Panc1 (cell line): Measurements from ENCODE around the gene CARMIL1. TPM values are rescaled to one million over a fixed set of nuclear protein-coding genes. Genes with fewer than 3 reads are reported as not detected.

Experiments used
- ATAC-seq: fragments of 200-7000 bp; cut with Tn5 transposase; 2 replicates; pipeline ENCODE4 v1.9.1; 2020; ENCODE audit warnings: mild to moderate bottlenecking, moderate library complexity
- BruUV-seq: library from RNA; stranded (reverse); fragments of 400-500 nt; replicated peaks from 2 replicates; lab custom pipeline; 2021; lab: Mats Ljungman, UMichigan
- CTCF ChIA-PET: fragments of 300-600 bp; sonication (Branson Sonifier 250); formaldehyde crosslinking; loops from one replicate; lab custom pipeline; 2022; ENCODE audit warnings: antibody characterized with exemption; lab: Charles Lee
- POLR2A ChIA-PET: fragments of 300-600 bp; sonication (Branson Sonifier 250); formaldehyde crosslinking; loops from one replicate; lab custom pipeline; 2022; ENCODE audit warnings: antibody characterized with exemption; lab: Charles Lee
- DNase-seq: peaks from one replicate; pipeline ENCODE4 v3.0.0-alpha.2; 2010; ENCODE audit warnings: low read depth, low spot score
- H3K27ac ChIP-seq: 2 replicates; pipeline ENCODE4 v1.5.1; 2011; ENCODE audit warnings: mild to moderate bottlenecking, low read length, inconsistent platforms
- H3K27me3 ChIP-seq: fragments of 200-500 bp; sonication (Bioruptor generic); 2 replicates; pipeline ENCODE4 v1.6.0; 2014; ENCODE audit warnings: low read length, inconsistent platforms; ENCODE audit not compliant: control insufficient read depth, insufficient read depth
- H3K36me3 ChIP-seq: fragments of 200-500 bp; sonication (Bioruptor generic); 2 replicates; pipeline ENCODE4 v1.5.1; 2014; ENCODE audit warnings: inconsistent platforms, mild to moderate bottlenecking, low read length, moderate library complexity; ENCODE audit not compliant: control insufficient read depth, insufficient read depth
- H3K4me1 ChIP-seq: 2 replicates; pipeline ENCODE4 v1.5.1; 2011; ENCODE audit warnings: inconsistent platforms, mild to moderate bottlenecking, low read length, moderate library complexity; ENCODE audit not compliant: control insufficient read depth, insufficient read depth
- H3K4me3 ChIP-seq, 2 experiments: 2 replicates each; pipeline ENCODE4 v1.5.1; 2011 to 2012; ENCODE audit warnings: low read depth in 2 of 2, low read length in 2 of 2, mild to moderate bottlenecking in 2 of 2, inconsistent platforms in 1 of 2, moderate library complexity in 1 of 2
- H3K9me3 ChIP-seq: fragments of 200-500 bp; sonication (Bioruptor generic); 2 replicates; pipeline ENCODE4 v1.5.1; 2014; ENCODE audit warnings: low read depth, mild to moderate bottlenecking, inconsistent platforms, low read length, moderate library complexity; ENCODE audit not compliant: control insufficient read depth, insufficient read depth
- POLR2AphosphoS5 ChIP-seq: IDR thresholded peaks from 2 replicates; pipeline ENCODE4 v1.6.1; 2012; ENCODE audit warnings: mild to moderate bottlenecking, low read depth, low read length, moderate library complexity
- SIN3A ChIP-seq: IDR thresholded peaks from 2 replicates; pipeline ENCODE4 v1.6.1; 2012; ENCODE audit warnings: low read depth, mild to moderate bottlenecking, low read length, moderate library complexity, borderline replicate concordance; ENCODE audit not compliant: insufficient read depth
- TCF7L2 ChIP-seq: IDR thresholded peaks from 2 replicates; pipeline ENCODE4 v1.6.1; 2011; ENCODE audit warnings: mild to moderate bottlenecking, low read depth, low read length, inconsistent platforms
- in situ Hi-C: cut with HindIII; loops from 2 replicates; pipeline ENCODE4 v1.10.0; 2016; ENCODE audit warnings: low sequenced_read_pairs, low pct_unique_long_range_greater_than_20kb
- intact Hi-C: fragments of 100-400 bp; cut with micrococcal nuclease; formaldehyde crosslinking; loops from one replicate; pipeline ENCODE4 v1.10.0; 2022; ENCODE audit not compliant: unreplicated experiment
- total RNA-seq: library from RNA; stranded (reverse); gene quantifications from one replicate; pipeline ENCODE4 v1.2.1, GENCODE V29; 2021; ENCODE audit not compliant: unreplicated experiment
- TF ChIP-seq, protein P1 (sequence below), 2 experiments: IDR thresholded peaks; 2 replicates each; pipeline ENCODE4 v1.6.1; 2011 to 2012; ENCODE audit warnings: low read depth in 2 of 2, control low read depth in 1 of 2, low read length in 1 of 2, mild to moderate bottlenecking in 1 of 2, moderate library complexity in 1 of 2; ENCODE audit not compliant: insufficient read depth in 1 of 2
- TF ChIP-seq, protein P2 (sequence below): fragments of 450-650 bp; IDR thresholded peaks from 2 replicates; pipeline ENCODE4 v1.5.1; 2017; ENCODE audit warnings: mild to moderate bottlenecking

The CARMIL1 gene
- total RNA-seq, 1 experiment from 2014 or later, result 4.0 TPM

DNA sequence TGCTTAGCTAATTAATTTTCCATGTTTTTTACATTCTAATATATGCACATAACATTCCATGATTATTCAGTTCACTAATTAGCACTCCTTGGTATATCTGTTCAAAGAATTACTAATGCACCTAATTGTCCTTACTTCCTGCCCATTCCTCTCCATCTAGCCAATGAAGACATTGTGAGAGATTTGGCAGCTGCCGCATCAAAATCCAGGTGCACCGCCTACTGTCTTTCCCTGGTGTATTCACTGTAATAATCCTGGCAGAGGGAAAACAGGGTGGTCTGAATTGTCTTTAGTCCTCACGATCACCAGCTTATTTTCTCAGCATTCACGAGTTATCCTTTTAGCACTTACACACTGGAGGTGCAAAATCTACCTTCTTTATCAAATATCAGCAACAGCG, 311.8 kb downstream of the CARMIL1 start:
- in situ Hi-C loops (no loop called here), intact Hi-C loops (no loop called here)
- no peak overlapping the region for H3K4me3 ChIP-seq
- no peaks in the 10 kb centered on the region for H3K9me3 ChIP-seq
- ATAC-seq, result no peak
- BruUV-seq, result no TSS peak
- CTCF ChIA-PET, result no interaction called here
- TF ChIP-seq POLR2AphosphoS5, result no peak
- TF ChIP-seq TCF7L2, result no peak
- TF ChIP-seq, protein P1, sequence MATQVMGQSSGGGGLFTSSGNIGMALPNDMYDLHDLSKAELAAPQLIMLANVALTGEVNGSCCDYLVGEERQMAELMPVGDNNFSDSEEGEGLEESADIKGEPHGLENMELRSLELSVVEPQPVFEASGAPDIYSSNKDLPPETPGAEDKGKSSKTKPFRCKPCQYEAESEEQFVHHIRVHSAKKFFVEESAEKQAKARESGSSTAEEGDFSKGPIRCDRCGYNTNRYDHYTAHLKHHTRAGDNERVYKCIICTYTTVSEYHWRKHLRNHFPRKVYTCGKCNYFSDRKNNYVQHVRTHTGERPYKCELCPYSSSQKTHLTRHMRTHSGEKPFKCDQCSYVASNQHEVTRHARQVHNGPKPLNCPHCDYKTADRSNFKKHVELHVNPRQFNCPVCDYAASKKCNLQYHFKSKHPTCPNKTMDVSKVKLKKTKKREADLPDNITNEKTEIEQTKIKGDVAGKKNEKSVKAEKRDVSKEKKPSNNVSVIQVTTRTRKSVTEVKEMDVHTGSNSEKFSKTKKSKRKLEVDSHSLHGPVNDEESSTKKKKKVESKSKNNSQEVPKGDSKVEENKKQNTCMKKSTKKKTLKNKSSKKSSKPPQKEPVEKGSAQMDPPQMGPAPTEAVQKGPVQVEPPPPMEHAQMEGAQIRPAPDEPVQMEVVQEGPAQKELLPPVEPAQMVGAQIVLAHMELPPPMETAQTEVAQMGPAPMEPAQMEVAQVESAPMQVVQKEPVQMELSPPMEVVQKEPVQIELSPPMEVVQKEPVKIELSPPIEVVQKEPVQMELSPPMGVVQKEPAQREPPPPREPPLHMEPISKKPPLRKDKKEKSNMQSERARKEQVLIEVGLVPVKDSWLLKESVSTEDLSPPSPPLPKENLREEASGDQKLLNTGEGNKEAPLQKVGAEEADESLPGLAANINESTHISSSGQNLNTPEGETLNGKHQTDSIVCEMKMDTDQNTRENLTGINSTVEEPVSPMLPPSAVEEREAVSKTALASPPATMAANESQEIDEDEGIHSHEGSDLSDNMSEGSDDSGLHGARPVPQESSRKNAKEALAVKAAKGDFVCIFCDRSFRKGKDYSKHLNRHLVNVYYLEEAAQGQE (IDR thresholded peaks at IDR 0.05; ENCODE audit: insufficient read depth in 1 of 2, low read depth in 2 of 2, low read length in 1 of 2), result no peak
- TF ChIP-seq, protein P2, sequence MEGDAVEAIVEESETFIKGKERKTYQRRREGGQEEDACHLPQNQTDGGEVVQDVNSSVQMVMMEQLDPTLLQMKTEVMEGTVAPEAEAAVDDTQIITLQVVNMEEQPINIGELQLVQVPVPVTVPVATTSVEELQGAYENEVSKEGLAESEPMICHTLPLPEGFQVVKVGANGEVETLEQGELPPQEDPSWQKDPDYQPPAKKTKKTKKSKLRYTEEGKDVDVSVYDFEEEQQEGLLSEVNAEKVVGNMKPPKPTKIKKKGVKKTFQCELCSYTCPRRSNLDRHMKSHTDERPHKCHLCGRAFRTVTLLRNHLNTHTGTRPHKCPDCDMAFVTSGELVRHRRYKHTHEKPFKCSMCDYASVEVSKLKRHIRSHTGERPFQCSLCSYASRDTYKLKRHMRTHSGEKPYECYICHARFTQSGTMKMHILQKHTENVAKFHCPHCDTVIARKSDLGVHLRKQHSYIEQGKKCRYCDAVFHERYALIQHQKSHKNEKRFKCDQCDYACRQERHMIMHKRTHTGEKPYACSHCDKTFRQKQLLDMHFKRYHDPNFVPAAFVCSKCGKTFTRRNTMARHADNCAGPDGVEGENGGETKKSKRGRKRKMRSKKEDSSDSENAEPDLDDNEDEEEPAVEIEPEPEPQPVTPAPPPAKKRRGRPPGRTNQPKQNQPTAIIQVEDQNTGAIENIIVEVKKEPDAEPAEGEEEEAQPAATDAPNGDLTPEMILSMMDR, result no peak
- TF ChIP-seq SIN3A, result no peak
- no peak for DNase-seq
- H3K4me1 ChIP-seq, result no peaks in the 10 kb centered on the region
- POLR2A ChIA-PET, result no interaction called here
- no peak overlapping the region for H3K27ac ChIP-seq
- peaks cover 3% of the 10 kb centered on the region; the same call in 1 of the 2 replicates for H3K27me3 ChIP-seq
- H3K36me3 ChIP-seq, result no peaks in the 10 kb centered on the region

DNA sequence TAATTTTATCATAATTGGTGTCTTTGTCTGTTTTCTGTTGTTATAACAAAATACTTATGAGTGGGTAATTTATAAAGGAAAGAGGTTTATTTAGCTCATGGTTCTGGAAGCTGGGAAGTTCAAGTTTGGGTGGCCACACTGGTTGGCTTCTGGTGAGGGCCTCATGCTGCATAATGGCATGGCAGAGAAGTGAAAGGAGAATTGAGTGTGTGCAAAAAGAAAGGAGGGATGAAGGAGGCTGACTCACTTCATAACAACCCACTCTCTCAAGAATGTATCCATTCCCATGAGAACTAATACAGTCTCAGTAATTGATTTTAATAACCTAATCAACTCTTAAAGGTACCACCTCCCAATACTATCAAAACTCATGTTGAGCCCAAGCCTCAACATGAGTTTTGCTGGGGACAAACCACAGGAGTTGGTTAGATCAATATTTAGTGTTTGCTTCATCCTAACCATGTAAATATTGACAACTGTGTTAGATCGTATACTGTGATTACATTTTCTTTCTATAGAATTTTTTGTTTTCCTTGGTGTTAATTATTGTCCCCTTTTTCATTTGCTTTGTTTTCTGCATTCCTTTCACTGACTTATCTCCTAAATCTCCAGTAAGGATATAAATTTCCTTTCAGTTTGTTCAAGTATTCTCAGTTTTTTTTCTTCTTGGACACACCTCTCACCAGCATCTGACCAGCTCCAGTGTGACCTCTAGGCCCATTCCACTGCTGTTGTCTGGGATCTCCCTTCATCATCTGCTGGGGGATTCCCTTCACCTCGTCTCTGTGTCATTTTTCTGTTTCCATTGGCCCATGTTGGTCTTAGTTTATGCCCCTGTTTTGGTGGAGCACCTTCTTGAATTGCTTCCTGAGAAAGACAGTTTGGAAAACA, 318.0 kb downstream of the CARMIL1 start:
- TF ChIP-seq, protein P2, result no peak
- TF ChIP-seq SIN3A (no peak), TCF7L2 (no peak), POLR2AphosphoS5 (no peak)
- TF ChIP-seq, protein P1 (IDR thresholded peaks at IDR 0.05; ENCODE audit: insufficient read depth in 1 of 2, low read depth in 2 of 2, low read length in 1 of 2), result no peak
- no peaks in the 10 kb centered on the region for H3K4me1 ChIP-seq
- no TSS peak for BruUV-seq
- H3K4me3 ChIP-seq, result no peak overlapping the region
- in situ Hi-C loops (no loop called here), intact Hi-C loops (no loop called here)
- CTCF ChIA-PET, result interaction anchor here (0.7 kb wide), 1 partner anchor 302 kb away, joined by 5 read pairs; no protein-coding TSS in a partner anchor
- H3K36me3 ChIP-seq, result no peaks in the 10 kb centered on the region
- POLR2A ChIA-PET, result interaction anchor here (0.6 kb wide), 1 partner anchor 399 kb away, joined by 3 read pairs; no protein-coding TSS in a partner anchor
- ATAC-seq, result no peak
- H3K27ac ChIP-seq, result no peak overlapping the region
- peaks cover 2% of the 10 kb centered on the region for H3K27me3 ChIP-seq
- no peak for DNase-seq
- H3K9me3 ChIP-seq, result no peaks in the 10 kb centered on the region
